ENCODE results near the gene DHTKD1. TPM values are rescaled to one million over a fixed set of nuclear protein-coding genes. Genes with fewer than 3 reads are reported as not detected.

The DHTKD1 gene
- total and polyA plus RNA-seq, 10 of the 15 experiments (the other 5 are each of a cell fraction or from before 2014, with no cell fraction given), result 11.3 to 35.0 (median 26.9) TPM

- ChIA-PET RAD21 (ENCODE audit: unreplicated experiment) (no interaction called here), CTCF (no interaction called here), SMC1A (ENCODE audit: uncharacterized antibody, unreplicated experiment) (interaction anchor here (0.7 kb wide), 1 partner anchor 102 kb away, joined by 3 read pairs; no protein-coding TSS in a partner anchor), POLR2A (interaction anchor here (1.0 kb wide), 1 partner anchor 28 kb away, joined by 3 read pairs; no protein-coding TSS in a partner anchor)
- H3K4me3 ChIP-seq, result no peak overlapping the region
- peak overlapping the region; percentile 79 for H3K27ac ChIP-seq (ENCODE audit: control insufficient read depth, insufficient read depth)
- peak overlapping the region; percentile 31 for H3K4me2 ChIP-seq (ENCODE audit: control insufficient read depth, insufficient read depth)
- no peaks in the 10 kb centered on the region for H3K36me3 ChIP-seq (ENCODE audit: control insufficient read depth in 2 of 2, insufficient read depth in 2 of 2, low read length in 1 of 2)
- intact Hi-C loops (cut with micrococcal nuclease; ENCODE audit: unreplicated experiment), result no loop called here
- H3K27me3 ChIP-seq (replicated peaks in 1 of 2; ENCODE audit: control insufficient read depth in 2 of 2, insufficient read depth in 2 of 2, low read length in 1 of 2), result no peaks in the 10 kb centered on the region
- DNase-seq (ENCODE audit: low read depth, low spot score) (peak; percentile 51), FAIRE-seq (peak; percentile 81), ATAC-seq (peak; percentile 60)
- in situ Hi-C loops (cut with MboI), result no loop called here
- peaks cover 14% of the 10 kb centered on the region for H3K79me2 ChIP-seq (ENCODE audit: control insufficient read depth, insufficient read depth, low read length)
- H3K9me3 ChIP-seq (replicated peaks; ENCODE audit: control insufficient read depth, insufficient read depth, low read length), result no peaks in the 10 kb centered on the region
- no TSS peak for BruUV-seq (replicated peaks)
- H4K20me1 ChIP-seq (ENCODE audit: control insufficient read depth, insufficient read depth), result no peaks in the 10 kb centered on the region
- peak overlapping the region; percentile 36; the same call in 1 of the 2 replicates for H3K9ac ChIP-seq (ENCODE audit: control insufficient read depth, insufficient read depth, low read length)
- peaks cover 41% of the 10 kb centered on the region for H3K4me1 ChIP-seq (ENCODE audit: control insufficient read depth, insufficient read depth, low read length)
- peak overlapping the region; percentile 90 for H2AFZ ChIP-seq (ENCODE audit: control insufficient read depth, low read depth, low read length)
- 20% methylated on average over 9 of the region's 9 CpGs for WGBS (ENCODE audit: insufficient coverage, insufficient replicate concordance, low lambda C conversion rate, missing lambda C conversion rate)
- TF ChIP-seq KLF5 (IDR thresholded peaks at IDR 0.05; ENCODE audit: partially characterized antibody), result no peak
- TF ChIP-seq NFYB (IDR thresholded peaks at IDR 0.05; ENCODE audit: insufficient read depth, low read depth, low read length), result no peak
- 0 out of 2 replicates have a peak, but pooled peaks have one; percentile 45 for TF ChIP-seq ZNF592 (IDR thresholded peaks at IDR 0.05)
- TF ChIP-seq MEF2B (IDR thresholded peaks at IDR 0.05; ENCODE audit: partially characterized antibody, poor library complexity, severe bottlenecking), result peak; percentile 23
- peak; percentile 94 for TF ChIP-seq SPI1 (IDR thresholded peaks at IDR 0.05; ENCODE audit: borderline replicate concordance, insufficient read depth, low read depth, low read length)
- TF ChIP-seq BCL3 (IDR thresholded peaks at IDR 0.05; ENCODE audit: borderline replicate concordance, insufficient read depth, low read depth, low read length, poor library complexity, severe bottlenecking), result no peak
- peak; percentile 95 for TF ChIP-seq ZNF687 (IDR thresholded peaks at IDR 0.05)
- no peak for TF ChIP-seq HCFC1 (IDR thresholded peaks at IDR 0.05; ENCODE audit: low read length)
Measured at GRCh38 chr10:12077580-12078180, 8.9 kb downstream of the DHTKD1 start.
